Activated T-helper 1 cell treated with anti-CD3 and anti-CD28 coated beads, Interleukin-2, amount 50 U/mL, for 16 hours (primary cell): ENCODE measurements around the gene MRPS35.

Source experiments
- DNase-seq, 2 donors: peaks; one replicate each; pipeline ENCODE4 v3.0.0-alpha.2; 2020; ENCODE audit warnings: low read depth in 1 of 2, low spot score in 1 of 2

Gene MRPS35

GRCh38 chr12:27772328-27773049, 61.9 kb downstream of the MRPS35 start:
- no peak for DNase-seq

- DNase-seq: no peak
Measured at GRCh38 chr12:27777141-27777540, 66.5 kb downstream of the MRPS35 start.

- DNase-seq: no peak
Measured at GRCh38 chr12:27778206-27778605, 67.6 kb downstream of the MRPS35 start.

GRCh38 chr12:27779416-27779919, 68.8 kb downstream of the MRPS35 start:
- DNase-seq: peak in 1 of 2 donors; percentile 1

GRCh38 chr12:27779920-27780611, 69.4 kb downstream of the MRPS35 start, which contains the start of the genes KLHL42 and MANSC4:
Gene KLHL42 (plus strand): TSS chr12:27780233. CDS start chr12:27780331, 98 bp downstream.
Gene MANSC4 (minus strand): TSS chr12:27780236. CDS start chr12:27771276, 8,960 bp downstream.
- peak; percentile 40 to 43 for DNase-seq

- DNase-seq: peak; percentile 8 to 9
Measured at GRCh38 chr12:27780612-27781408, 70.2 kb downstream of the MRPS35 start.

GRCh38 chr12:27781680-27782079, 71.0 kb downstream of the MRPS35 start:
- DNase-seq: no peak

- DNase-seq: no peak
Measured at GRCh38 chr12:27782481-27782880, 71.8 kb downstream of the MRPS35 start.

GRCh38 chr12:27785882-27786570, 75.4 kb downstream of the MRPS35 start:
- no peak for DNase-seq

GRCh38 chr12:27787559-27787958, 76.9 kb downstream of the MRPS35 start:
- DNase-seq: no peak

- DNase-seq: no peak
Measured at GRCh38 chr12:27790179-27790578, 79.5 kb downstream of the MRPS35 start.

GRCh38 chr12:27794818-27795584, 84.4 kb downstream of the MRPS35 start:
- no peak for DNase-seq

- no peak for DNase-seq
Measured at GRCh38 chr12:27796128-27796527, 85.5 kb downstream of the MRPS35 start.

- DNase-seq: no peak
Measured at GRCh38 chr12:27797301-27798025, 86.8 kb downstream of the MRPS35 start.

- DNase-seq: no peak
Measured at GRCh38 chr12:27800819-27801218, 90.2 kb downstream of the MRPS35 start.

- no peak for DNase-seq
Measured at GRCh38 chr12:27801630-27802029, 91.0 kb downstream of the MRPS35 start.

GRCh38 chr12:27802511-27802910, 91.9 kb downstream of the MRPS35 start:
- DNase-seq: no peak

- DNase-seq: no peak
Measured at GRCh38 chr12:27802936-27803335, 92.3 kb downstream of the MRPS35 start.

- DNase-seq: no peak
Measured at GRCh38 chr12:27805238-27805637, 94.6 kb downstream of the MRPS35 start.
